Smooth muscle cell (in vitro differentiated cells): Measurements from ENCODE around the gene CNN3. TPM values are rescaled to one million over a fixed set of nuclear protein-coding genes. Genes with fewer than 3 reads are reported as not detected.

Experiments
- DNase-seq: peaks from one replicate; lab custom pipeline; 2025; ENCODE audit not compliant: unreplicated experiment; lab: John Stamatoyannopoulos, UW
- H2AFZ ChIP-seq: fragments of 200-600 bp; sonication (generic); 2 replicates; pipeline ENCODE4 v1.6.0; 2016; ENCODE audit warnings: antibody characterized with exemption, low read depth, mild to moderate bottlenecking
- H3F3A ChIP-seq: fragments of 200-600 bp; sonication (generic); 2 replicates; pipeline ENCODE4 v1.6.0; 2017; ENCODE audit warnings: antibody characterized with exemption, low read depth
- H3K27ac ChIP-seq: fragments of 200-600 bp; sonication (generic); 2 replicates; pipeline ENCODE4 v1.5.1; 2016; ENCODE audit warnings: low read depth, mild to moderate bottlenecking
- H3K27me3 ChIP-seq: fragments of 200-600 bp; sonication (generic); 2 replicates; pipeline ENCODE4 v1.6.1; 2016; ENCODE audit warnings: low read depth, mild to moderate bottlenecking
- H3K36me3 ChIP-seq: fragments of 200-600 bp; sonication (generic); 2 replicates; pipeline ENCODE4 v1.5.1; 2016; ENCODE audit warnings: low read depth
- H3K4me1 ChIP-seq: fragments of 200-600 bp; sonication (generic); 2 replicates; pipeline ENCODE4 v1.5.1; 2016; ENCODE audit warnings: low read depth
- H3K4me2 ChIP-seq: fragments of 200-600 bp; sonication (generic); 2 replicates; pipeline ENCODE4 v1.6.0; 2016; ENCODE audit warnings: mild to moderate bottlenecking
- H3K4me3 ChIP-seq: fragments of 200-600 bp; sonication (generic); 2 replicates; pipeline ENCODE4 v1.5.1; 2016; ENCODE audit warnings: mild to moderate bottlenecking
- H3K79me2 ChIP-seq: fragments of 200-600 bp; sonication (generic); 2 replicates; pipeline ENCODE4 v1.6.0; 2016; ENCODE audit warnings: low read depth, mild to moderate bottlenecking
- H3K9ac ChIP-seq: fragments of 200-600 bp; sonication (generic); 2 replicates; pipeline ENCODE4 v1.6.0; 2016; ENCODE audit warnings: low read depth
- H3K9me3 ChIP-seq: fragments of 200-600 bp; sonication (generic); replicated peaks from 2 replicates; pipeline ENCODE4 v1.5.1; 2016; ENCODE audit warnings: low read depth
- H4K20me1 ChIP-seq: fragments of 200-600 bp; sonication (generic); 2 replicates; pipeline ENCODE4 v1.6.0; 2016; ENCODE audit warnings: low read depth
- CTCF ChIP-seq: fragments of 200-600 bp; sonication (generic); IDR thresholded peaks from 2 replicates; pipeline ENCODE4 v1.5.1; 2017; ENCODE audit warnings: borderline replicate concordance, mild to moderate bottlenecking, antibody characterized with exemption; ENCODE audit not compliant: insufficient read depth, poor library complexity, severe bottlenecking
- WGBS: methylation state at CpG from one replicate; pipeline ENCODE4 v1.1.7; 2016; ENCODE audit warnings: low lambda C conversion rate; 5-methylcytosine and 5-hydroxymethylcytosine counted together
- polyA plus RNA-seq: library from polyadenylated mRNA; unstranded; fragments of >200 nt; fragmentation: Nextera tagmentation; extraction: Ambion mirVana; gene quantifications from 2 replicates; pipeline ENCODE4 v1.2.1, GENCODE V29; 2016
- total RNA-seq: library from RNA; depleted of rRNA; stranded (reverse); fragments of >200 nt; gene quantifications from 2 replicates; pipeline ENCODE4 v1.2.3, GENCODE V29; 2014

The CNN3 gene
- total and polyA plus RNA-seq, 2 experiments from 2014 or later, result 467 to 633 TPM

- Histone ChIP-seq H3K36me3 (no peaks in the 10 kb centered on the region), H3K9me3 (no peaks in the 10 kb centered on the region), H3K4me3 (no peak overlapping the region), H3K27me3 (no peaks in the 10 kb centered on the region), H4K20me1 (no peaks in the 10 kb centered on the region), H3K4me2 (peak overlapping the region; percentile 79), H3K27ac (peak overlapping the region; percentile 98), H3K9ac (peak overlapping the region; percentile 82), H3F3A (peaks cover 33% of the 10 kb centered on the region), H2AFZ (peak overlapping the region; percentile 48), H3K4me1 (peaks cover 39% of the 10 kb centered on the region), H3K79me2 (no peaks in the 10 kb centered on the region)
- no peak for DNase-seq
- WGBS, result 61% methylated on average over 4 of the region's 4 CpGs
- TF ChIP-seq CTCF, result no peak
These were observed 60.6 kb downstream of the CNN3 start for GRCh38 chr1:94866164-94866807.

- no peaks in the 10 kb centered on the region for H3K27me3 ChIP-seq
- no peaks in the 10 kb centered on the region for H4K20me1 ChIP-seq
- no peaks in the 10 kb centered on the region for H3K79me2 ChIP-seq
- peaks cover 33% of the 10 kb centered on the region for H3F3A ChIP-seq
- peak overlapping the region; percentile 79 for H3K4me2 ChIP-seq
- H2AFZ ChIP-seq, result peak overlapping the region; percentile 28
- no peaks in the 10 kb centered on the region for H3K36me3 ChIP-seq
- peak overlapping the region; percentile 4 for H3K4me3 ChIP-seq
- H3K4me1 ChIP-seq, result peaks cover 39% of the 10 kb centered on the region
- no peaks in the 10 kb centered on the region for H3K9me3 ChIP-seq
- 53% methylated on average over 4 of the region's 4 CpGs for WGBS
- H3K9ac ChIP-seq, result peak overlapping the region; percentile 82
- no peak for DNase-seq
- TF ChIP-seq CTCF, result no peak
- H3K27ac ChIP-seq, result peak overlapping the region; percentile 98
These were observed 61.5 kb downstream of the CNN3 start for GRCh38 chr1:94865360-94865759.

- H3K9me3 ChIP-seq, result no peaks in the 10 kb centered on the region
These were observed 62.1 kb downstream of the CNN3 start for GRCh38 chr1:94864821-94865220.

More at GRCh38 chr1:94864821-94865220, 62.1 kb downstream of the CNN3 start:
- H3K4me1 ChIP-seq, result peaks cover 39% of the 10 kb centered on the region
- no peak for DNase-seq
- no peak for TF ChIP-seq CTCF
- peak overlapping the region; percentile 98 for H3K27ac ChIP-seq
- no peaks in the 10 kb centered on the region for H3K36me3 ChIP-seq
- H2AFZ ChIP-seq, result peak overlapping the region; percentile 20
- WGBS, result 14% methylated on average over 9 of the region's 9 CpGs
- H3K4me3 ChIP-seq, result peak overlapping the region; percentile 4
- no peaks in the 10 kb centered on the region for H4K20me1 ChIP-seq
- H3K27me3 ChIP-seq, result no peaks in the 10 kb centered on the region
- no peaks in the 10 kb centered on the region for H3K79me2 ChIP-seq
- peak overlapping the region; percentile 79 for H3K4me2 ChIP-seq
- peaks cover 33% of the 10 kb centered on the region for H3F3A ChIP-seq
- H3K9ac ChIP-seq, result peak overlapping the region; percentile 82
